Progenitor cell of endocrine pancreas (in vitro differentiated cells): ENCODE measurements around the gene PKD2. TPM values are rescaled to one million over a fixed set of nuclear protein-coding genes. Genes with fewer than 3 reads are reported as not detected.

ENCODE experiments used
- DNase-seq: peaks from one replicate; pipeline ENCODE4 v3.0.0; 2021; ENCODE audit warnings: low spot score; ENCODE audit not compliant: unreplicated experiment
- H3K27ac Mint-ChIP-seq: 2 replicates; pipeline ENCODE4 v1.8.0; 2021; ENCODE audit warnings: mild to moderate bottlenecking, moderate library complexity, mixed read lengths
- H3K27me3 Mint-ChIP-seq: 2 replicates; pipeline ENCODE4 v1.8.0; 2021; ENCODE audit warnings: mixed read lengths
- H3K36me3 Mint-ChIP-seq: 2 replicates; pipeline ENCODE4 v1.8.0; 2022; ENCODE audit warnings: mixed read lengths; ENCODE audit not compliant: insufficient read depth
- H3K4me1 Mint-ChIP-seq: 2 replicates; pipeline ENCODE4 v1.8.0; 2021; ENCODE audit warnings: low read depth, mixed read lengths
- H3K4me3 Mint-ChIP-seq: 2 replicates; pipeline ENCODE4 v1.8.0; 2021; ENCODE audit warnings: low read depth, mild to moderate bottlenecking, moderate library complexity, mixed read lengths
- H3K9me3 Mint-ChIP-seq: 2 replicates; pipeline ENCODE4 v1.8.0; 2021; ENCODE audit warnings: low read depth, mixed read lengths
- CTCF ChIP-seq: fragments of 200-600 bp; sonication (generic); IDR thresholded peaks from one replicate; pipeline ENCODE4 v1.5.0; 2021; ENCODE audit warnings: antibody characterized with exemption, mild to moderate bottlenecking; ENCODE audit not compliant: unreplicated experiment
- total RNA-seq: library from RNA; stranded (reverse); gene quantifications from 2 replicates; pipeline ENCODE4 v1.2.1, GENCODE V29; 2021

PKD2 gene
- total RNA-seq, 1 donor from 2014 or later: 41.1 TPM

- no peaks in the 10 kb centered on the region for H3K4me1 Mint-ChIP-seq
- no peak for TF ChIP-seq CTCF
- H3K27me3 Mint-ChIP-seq: no peaks in the 10 kb centered on the region
- no peak overlapping the region for H3K4me3 Mint-ChIP-seq
- H3K27ac Mint-ChIP-seq: no peak overlapping the region
- H3K36me3 Mint-ChIP-seq: peaks cover 18% of the 10 kb centered on the region
- H3K9me3 Mint-ChIP-seq: no peaks in the 10 kb centered on the region
- no peak for DNase-seq
These were observed 46.8 kb downstream of the PKD2 start for GRCh38 chr4:88054229-88054628.

DNA sequence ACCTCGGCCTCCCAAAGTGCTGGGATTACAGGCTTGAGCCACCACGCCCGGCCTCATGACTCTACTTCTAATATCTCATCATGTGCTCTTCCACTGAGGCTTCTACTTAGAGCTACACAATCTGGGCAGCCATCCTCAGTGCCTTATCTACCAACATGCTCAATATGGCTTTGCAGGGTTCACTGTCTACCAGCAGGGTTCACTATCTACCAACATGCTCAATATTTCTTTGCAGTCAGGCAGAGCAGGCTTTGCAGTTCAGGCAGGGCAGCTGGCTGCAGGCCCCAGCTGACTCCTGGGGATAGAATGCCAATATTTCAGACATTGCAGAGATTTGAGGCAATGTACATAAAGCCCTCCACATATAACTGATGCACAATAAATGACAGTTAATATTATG lies 47.5 kb downstream of the PKD2 start:
- H3K4me1 Mint-ChIP-seq: no peaks in the 10 kb centered on the region
- no peak overlapping the region for H3K4me3 Mint-ChIP-seq
- no peaks in the 10 kb centered on the region for H3K9me3 Mint-ChIP-seq
- H3K36me3 Mint-ChIP-seq: peaks cover 18% of the 10 kb centered on the region
- peak; percentile 61 for TF ChIP-seq CTCF
- DNase-seq: no peak
- no peaks in the 10 kb centered on the region for H3K27me3 Mint-ChIP-seq
- H3K27ac Mint-ChIP-seq: no peak overlapping the region

GRCh38 chr4:88058295-88058694 lies 50.9 kb downstream of the PKD2 start:
- no peak for TF ChIP-seq CTCF
- DNase-seq: no peak
- Mint-ChIP-seq H3K4me3 (no peak overlapping the region), H3K27ac (no peak overlapping the region), H3K36me3 (peaks cover 15% of the 10 kb centered on the region), H3K27me3 (no peaks in the 10 kb centered on the region), H3K4me1 (no peaks in the 10 kb centered on the region), H3K9me3 (no peaks in the 10 kb centered on the region)

DNA sequence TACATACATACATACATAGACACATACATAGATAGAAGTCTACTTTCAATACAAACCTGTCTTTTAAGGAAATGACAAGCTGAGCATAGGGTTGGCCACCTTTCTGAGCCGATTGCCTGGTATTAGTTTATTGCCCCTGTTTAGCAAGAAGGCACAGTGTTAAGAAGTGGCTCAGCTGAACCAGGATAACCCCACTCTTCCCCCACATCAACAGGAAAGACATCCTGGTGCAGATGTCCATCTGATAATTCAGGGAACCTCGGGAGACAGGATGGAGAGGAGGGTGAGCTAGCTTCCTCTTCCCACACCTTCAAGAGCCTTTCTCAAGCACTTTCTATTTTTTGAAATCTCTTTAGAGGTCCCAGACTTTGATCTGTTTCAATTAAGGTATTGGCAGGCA lies 52.3 kb downstream of the PKD2 start:
- DNase-seq: no peak
- Mint-ChIP-seq H3K27ac (no peak overlapping the region), H3K9me3 (no peaks in the 10 kb centered on the region), H3K4me1 (no peaks in the 10 kb centered on the region), H3K36me3 (peaks cover 20% of the 10 kb centered on the region), H3K27me3 (no peaks in the 10 kb centered on the region), H3K4me3 (no peak overlapping the region)
- no peak for TF ChIP-seq CTCF

- peaks cover 21% of the 10 kb centered on the region for H3K36me3 Mint-ChIP-seq
- no peaks in the 10 kb centered on the region for H3K27me3 Mint-ChIP-seq
- H3K4me1 Mint-ChIP-seq: no peaks in the 10 kb centered on the region
- no peak overlapping the region for H3K4me3 Mint-ChIP-seq
- no peak for TF ChIP-seq CTCF
- no peak overlapping the region for H3K27ac Mint-ChIP-seq
- no peaks in the 10 kb centered on the region for H3K9me3 Mint-ChIP-seq
- no peak for DNase-seq
These were observed 53.0 kb downstream of the PKD2 start for GRCh38 chr4:88060431-88060830.

GRCh38 chr4:88062311-88062710 lies 54.9 kb downstream of the PKD2 start:
- no peak for TF ChIP-seq CTCF
- Mint-ChIP-seq H3K36me3 (peaks cover 28% of the 10 kb centered on the region), H3K27me3 (no peaks in the 10 kb centered on the region), H3K27ac (no peak overlapping the region), H3K4me1 (no peaks in the 10 kb centered on the region), H3K9me3 (no peaks in the 10 kb centered on the region), H3K4me3 (no peak overlapping the region)
- DNase-seq: no peak
